ENCODE measurements around the gene AK9.

The AK9 gene

DNA sequence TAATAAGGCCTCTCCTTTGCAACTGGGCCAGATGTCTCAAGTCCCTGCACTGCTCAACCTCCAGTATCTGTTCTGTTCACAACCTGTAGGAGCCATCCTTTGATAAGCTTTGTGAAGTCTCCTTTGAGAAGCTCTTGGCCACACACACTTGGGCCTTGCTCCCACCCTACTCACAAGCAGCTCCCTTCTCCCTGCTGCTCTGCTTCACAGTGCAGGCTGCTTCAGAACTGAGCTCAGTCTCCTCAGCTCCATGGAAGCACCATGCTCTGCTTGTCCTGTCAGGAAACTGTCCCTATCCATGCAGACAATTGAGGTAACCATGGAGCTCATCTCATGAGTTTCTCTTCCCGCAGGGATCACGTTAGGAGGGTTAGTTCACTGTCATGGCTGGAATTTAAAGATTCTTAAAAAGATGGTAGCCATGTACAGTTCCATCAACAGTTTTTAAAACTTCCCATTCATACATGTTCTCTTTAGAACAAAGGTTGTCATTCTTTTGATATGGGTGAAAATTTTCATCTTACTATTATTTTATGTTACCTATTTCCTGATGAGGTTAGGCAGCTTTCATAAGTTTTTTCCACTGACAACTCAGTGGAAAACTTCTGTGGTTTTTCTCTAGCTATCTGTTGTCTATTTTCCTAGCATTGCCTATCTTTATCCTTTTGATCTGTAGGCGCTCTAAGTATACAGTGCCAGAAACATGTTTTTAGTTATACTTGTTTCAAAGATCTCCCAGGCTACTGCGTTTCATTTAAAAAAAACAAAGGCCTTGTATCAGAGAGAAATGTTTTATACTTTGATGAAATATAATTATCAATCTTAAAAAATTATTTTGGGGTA, 62.6 kb downstream of the AK9 start:
- H3K4me3 ChIP-seq (ENCODE audit: low read depth, low read length) = no peak overlapping the region
- ChIA-PET CTCF (no interaction called here), POLR2A (no interaction called here)
- TF ChIP-seq, protein P1, sequence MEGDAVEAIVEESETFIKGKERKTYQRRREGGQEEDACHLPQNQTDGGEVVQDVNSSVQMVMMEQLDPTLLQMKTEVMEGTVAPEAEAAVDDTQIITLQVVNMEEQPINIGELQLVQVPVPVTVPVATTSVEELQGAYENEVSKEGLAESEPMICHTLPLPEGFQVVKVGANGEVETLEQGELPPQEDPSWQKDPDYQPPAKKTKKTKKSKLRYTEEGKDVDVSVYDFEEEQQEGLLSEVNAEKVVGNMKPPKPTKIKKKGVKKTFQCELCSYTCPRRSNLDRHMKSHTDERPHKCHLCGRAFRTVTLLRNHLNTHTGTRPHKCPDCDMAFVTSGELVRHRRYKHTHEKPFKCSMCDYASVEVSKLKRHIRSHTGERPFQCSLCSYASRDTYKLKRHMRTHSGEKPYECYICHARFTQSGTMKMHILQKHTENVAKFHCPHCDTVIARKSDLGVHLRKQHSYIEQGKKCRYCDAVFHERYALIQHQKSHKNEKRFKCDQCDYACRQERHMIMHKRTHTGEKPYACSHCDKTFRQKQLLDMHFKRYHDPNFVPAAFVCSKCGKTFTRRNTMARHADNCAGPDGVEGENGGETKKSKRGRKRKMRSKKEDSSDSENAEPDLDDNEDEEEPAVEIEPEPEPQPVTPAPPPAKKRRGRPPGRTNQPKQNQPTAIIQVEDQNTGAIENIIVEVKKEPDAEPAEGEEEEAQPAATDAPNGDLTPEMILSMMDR (IDR thresholded peaks at IDR 0.05; ENCODE audit: insufficient read depth, low read length, missing control alignments) = no peak
- no peak for DNase-seq (ENCODE audit: low read depth, low spot score)

DNA sequence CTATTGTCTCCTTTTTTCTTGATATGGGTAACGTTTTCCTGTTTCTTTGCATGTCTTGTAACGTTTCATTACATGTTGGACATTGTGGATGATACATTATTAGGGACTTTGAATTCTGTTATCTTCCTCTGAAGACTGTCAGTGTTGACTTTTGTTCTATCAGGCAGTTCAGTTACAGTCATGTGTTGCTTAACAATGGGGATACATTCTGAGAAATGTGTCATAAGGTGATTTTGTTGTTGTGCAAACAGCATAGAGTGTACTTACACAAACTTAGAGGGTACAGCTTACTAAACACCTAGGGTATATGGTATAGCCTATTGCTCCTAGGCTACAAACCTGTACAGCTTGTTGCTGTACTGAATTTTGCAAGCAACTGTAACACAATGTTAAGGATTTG, 64.7 kb downstream of the AK9 start:
- ChIA-PET POLR2A (no interaction called here), CTCF (interaction anchor here (1.0 kb wide), 1 partner anchor 414 kb away, joined by 3 read pairs; no protein-coding TSS in a partner anchor)
- H3K4me3 ChIP-seq (ENCODE audit: low read depth, low read length) = no peak overlapping the region

DNA sequence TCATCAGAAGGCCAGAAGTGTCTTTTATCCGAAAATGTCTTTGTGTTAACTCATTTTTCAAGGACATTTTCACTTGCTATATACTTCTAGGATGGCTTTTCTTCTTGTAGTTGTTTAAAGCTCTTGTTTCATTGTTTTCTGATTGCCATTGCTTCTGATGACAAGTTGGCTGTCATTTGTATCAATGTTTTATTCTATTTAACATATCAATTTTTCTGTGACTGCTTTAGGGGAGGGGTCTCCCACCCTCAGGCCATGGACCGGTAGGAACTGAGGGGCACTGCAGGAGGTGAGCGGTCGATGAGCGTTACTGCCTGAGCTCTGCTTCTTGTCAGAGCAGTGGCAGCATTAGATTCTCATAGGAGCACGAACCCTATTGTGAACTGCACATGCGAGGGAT, 65.8 kb downstream of the AK9 start:
- POLR2A ChIA-PET = no interaction called here
- CTCF ChIA-PET = no interaction called here
- DNase-seq (ENCODE audit: low read depth, low spot score) = no peak
- no peak overlapping the region for H3K4me3 ChIP-seq (ENCODE audit: low read depth, low read length)
- TF ChIP-seq, protein P1 (IDR thresholded peaks at IDR 0.05; ENCODE audit: insufficient read depth, low read length, missing control alignments) = no peak

More for the DNA sequence above, 64.7 kb downstream of the AK9 start:
- TF ChIP-seq, protein P1 (IDR thresholded peaks at IDR 0.05; ENCODE audit: insufficient read depth, low read length, missing control alignments) = no peak
- DNase-seq (ENCODE audit: low read depth, low spot score) = no peak

DNA sequence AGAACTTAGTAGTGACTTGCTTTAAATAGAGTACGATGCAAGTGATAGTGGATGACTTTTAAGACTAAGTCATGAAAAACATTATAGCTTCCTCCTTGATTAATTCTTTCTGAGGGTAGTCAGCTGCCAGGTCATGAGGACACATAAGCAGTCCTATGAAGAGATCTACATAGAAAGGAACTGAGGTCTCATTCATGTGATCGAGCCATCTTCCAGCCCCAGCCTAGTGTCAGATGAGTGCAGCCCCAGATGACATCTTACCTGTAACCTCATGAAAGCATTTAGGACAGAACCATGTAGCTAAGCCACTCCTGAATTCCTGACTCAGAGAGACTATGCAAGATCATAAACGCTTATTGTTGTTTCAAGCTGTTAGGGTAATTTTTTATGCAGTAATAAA, 67.7 kb downstream of the AK9 start:
- no peak for DNase-seq (ENCODE audit: low read depth, low spot score)
- TF ChIP-seq, protein P1 (IDR thresholded peaks at IDR 0.05; ENCODE audit: insufficient read depth, low read length, missing control alignments) = no peak
- no peak overlapping the region for H3K4me3 ChIP-seq (ENCODE audit: low read depth, low read length)
- POLR2A ChIA-PET = no interaction called here
- CTCF ChIA-PET = no interaction called here

DNA sequence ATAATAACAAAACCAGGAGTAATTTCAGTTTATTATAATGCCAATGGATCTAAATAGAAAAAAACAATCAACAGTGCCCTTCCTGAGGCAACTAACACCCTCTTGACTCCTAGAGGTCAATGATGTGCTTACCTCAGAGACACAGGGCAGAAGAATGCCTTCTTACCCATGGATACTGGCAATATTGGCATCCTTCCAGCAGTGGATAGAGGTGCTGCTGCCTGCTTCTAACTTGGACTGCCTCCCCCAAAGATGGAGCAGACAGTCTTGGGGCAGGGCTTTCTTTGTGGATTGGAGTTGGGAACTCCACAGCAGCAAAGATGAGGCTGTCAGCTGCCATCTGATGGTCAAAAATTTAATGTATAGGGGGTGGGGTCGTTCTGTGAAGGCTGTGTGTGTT, 78.7 kb downstream of the AK9 start:
- TF ChIP-seq, protein P1 (IDR thresholded peaks at IDR 0.05; ENCODE audit: insufficient read depth, low read length, missing control alignments) = no peak
- ChIA-PET CTCF (no interaction called here), POLR2A (no interaction called here)
- no peak overlapping the region for H3K4me3 ChIP-seq (ENCODE audit: low read depth, low read length)
- no peak for DNase-seq (ENCODE audit: low read depth, low spot score)

DNA sequence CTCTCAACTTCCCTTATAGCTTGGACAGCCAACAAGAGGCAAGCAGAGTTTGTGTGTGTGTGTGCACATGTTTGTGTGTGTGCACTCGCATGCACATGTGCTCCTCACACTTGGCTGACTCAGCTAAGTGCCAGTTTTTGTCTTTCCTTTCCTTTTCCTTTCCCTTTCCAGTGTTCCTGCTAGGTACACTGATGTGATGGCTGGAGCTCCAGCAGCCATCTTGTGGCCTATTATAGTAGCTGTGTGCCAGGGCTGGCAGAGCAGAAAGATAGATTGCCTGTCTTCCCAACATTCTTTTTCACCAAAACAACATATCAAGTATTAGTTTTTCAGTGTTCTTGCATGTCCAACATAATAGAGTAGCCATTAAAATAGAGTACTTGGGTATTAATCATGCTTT, 79.5 kb downstream of the AK9 start:
- POLR2A ChIA-PET = no interaction called here
- TF ChIP-seq, protein P1 (IDR thresholded peaks at IDR 0.05; ENCODE audit: insufficient read depth, low read length, missing control alignments) = no peak
- no peak overlapping the region for H3K4me3 ChIP-seq (ENCODE audit: low read depth, low read length)
- no peak for DNase-seq (ENCODE audit: low read depth, low spot score)
- CTCF ChIA-PET = interaction anchor here (0.8 kb wide), 1 partner anchor 429 kb away, joined by 3 read pairs; no protein-coding TSS in a partner anchor
